ENCODE results near the gene ACIN1.

The ACIN1 gene

DNA sequence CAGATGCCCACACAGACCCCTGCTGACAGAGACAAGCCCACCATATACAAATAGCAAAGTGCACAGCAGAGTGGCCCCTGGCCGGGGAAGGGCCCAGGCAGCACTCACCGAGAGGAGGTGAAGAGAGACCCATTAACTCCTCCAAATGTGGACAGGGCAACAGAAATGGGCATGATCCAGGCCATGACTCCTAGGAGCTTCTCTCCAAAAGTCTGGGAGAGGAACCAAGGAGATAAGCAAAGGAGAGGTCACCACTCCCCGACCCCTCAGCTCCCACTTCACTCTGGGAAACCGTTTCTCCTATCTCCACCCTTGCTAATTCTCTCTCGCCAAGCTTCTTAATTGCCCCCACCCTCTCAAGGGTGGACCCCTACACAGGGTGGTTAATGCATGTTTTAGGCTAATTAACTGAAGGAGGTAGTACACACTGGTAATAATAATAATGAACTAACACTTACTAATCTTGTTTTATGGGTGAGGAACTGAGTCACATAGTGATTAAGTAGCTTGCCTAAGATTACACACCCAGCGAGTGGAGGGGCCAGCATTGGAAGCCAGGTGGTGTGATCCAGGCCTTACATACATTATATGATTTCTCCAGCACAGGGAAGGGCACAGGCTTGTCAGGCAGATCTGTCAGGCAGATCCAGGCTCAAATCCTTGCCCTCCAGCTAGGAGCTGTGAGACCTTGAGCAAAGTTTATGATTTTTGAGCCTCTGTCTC lies 43.0 kb upstream of the ACIN1 start:
- CTCF ChIA-PET = interaction anchor here (0.9 to 1.5 kb wide), 3 partner anchors 9 to 242 kb away, joined by 3 to 4 read pairs (median 3); no protein-coding TSS in a partner anchor
- TF ChIP-seq, protein P1, sequence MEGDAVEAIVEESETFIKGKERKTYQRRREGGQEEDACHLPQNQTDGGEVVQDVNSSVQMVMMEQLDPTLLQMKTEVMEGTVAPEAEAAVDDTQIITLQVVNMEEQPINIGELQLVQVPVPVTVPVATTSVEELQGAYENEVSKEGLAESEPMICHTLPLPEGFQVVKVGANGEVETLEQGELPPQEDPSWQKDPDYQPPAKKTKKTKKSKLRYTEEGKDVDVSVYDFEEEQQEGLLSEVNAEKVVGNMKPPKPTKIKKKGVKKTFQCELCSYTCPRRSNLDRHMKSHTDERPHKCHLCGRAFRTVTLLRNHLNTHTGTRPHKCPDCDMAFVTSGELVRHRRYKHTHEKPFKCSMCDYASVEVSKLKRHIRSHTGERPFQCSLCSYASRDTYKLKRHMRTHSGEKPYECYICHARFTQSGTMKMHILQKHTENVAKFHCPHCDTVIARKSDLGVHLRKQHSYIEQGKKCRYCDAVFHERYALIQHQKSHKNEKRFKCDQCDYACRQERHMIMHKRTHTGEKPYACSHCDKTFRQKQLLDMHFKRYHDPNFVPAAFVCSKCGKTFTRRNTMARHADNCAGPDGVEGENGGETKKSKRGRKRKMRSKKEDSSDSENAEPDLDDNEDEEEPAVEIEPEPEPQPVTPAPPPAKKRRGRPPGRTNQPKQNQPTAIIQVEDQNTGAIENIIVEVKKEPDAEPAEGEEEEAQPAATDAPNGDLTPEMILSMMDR (IDR thresholded peaks at IDR 0.05; ENCODE audit: control extremely low read depth, extremely low read depth, low read depth, missing control alignments) = no peak
- no peak for DNase-seq (ENCODE audit: extremely low spot score)
- POLR2A ChIA-PET = no interaction called here

DNA sequence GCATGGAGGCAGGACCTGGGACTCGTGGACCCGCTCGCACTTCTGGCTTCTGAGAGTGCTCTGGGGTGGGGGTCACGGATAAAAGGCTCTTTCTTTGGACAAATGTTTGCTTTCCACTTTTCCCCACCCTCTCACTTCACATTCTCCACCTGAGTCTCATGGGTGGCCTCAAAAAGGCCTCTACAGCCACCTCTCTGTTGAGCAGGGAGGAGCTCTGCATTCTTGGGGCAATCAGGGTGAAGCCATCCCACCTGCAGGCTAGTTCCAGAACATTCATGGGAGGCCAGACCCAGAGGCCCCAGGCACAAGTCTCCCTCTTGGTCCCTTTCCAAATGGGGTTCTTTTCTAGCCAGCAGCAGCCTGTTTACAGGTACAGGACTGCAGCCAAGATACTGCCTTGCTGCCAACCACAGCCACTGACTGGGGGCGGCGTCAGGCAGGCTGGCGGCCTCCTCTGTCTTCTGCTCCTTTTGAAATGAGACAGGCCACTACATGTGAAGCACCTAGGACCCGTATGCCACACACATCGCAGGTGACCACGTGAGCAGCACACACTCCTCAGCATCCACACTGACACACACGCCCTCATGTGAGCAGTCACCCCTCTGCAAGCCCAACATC lies 42.4 kb upstream of the ACIN1 start:
- POLR2A ChIA-PET = no interaction called here
- no peak for DNase-seq (ENCODE audit: extremely low spot score)
- CTCF ChIA-PET = interaction anchor here (1.5 kb wide), 1 partner anchor 8 kb away, joined by 4 read pairs; no protein-coding TSS in a partner anchor
- TF ChIP-seq, protein P1 (IDR thresholded peaks at IDR 0.05; ENCODE audit: control extremely low read depth, extremely low read depth, low read depth, missing control alignments) = no peak

DNA sequence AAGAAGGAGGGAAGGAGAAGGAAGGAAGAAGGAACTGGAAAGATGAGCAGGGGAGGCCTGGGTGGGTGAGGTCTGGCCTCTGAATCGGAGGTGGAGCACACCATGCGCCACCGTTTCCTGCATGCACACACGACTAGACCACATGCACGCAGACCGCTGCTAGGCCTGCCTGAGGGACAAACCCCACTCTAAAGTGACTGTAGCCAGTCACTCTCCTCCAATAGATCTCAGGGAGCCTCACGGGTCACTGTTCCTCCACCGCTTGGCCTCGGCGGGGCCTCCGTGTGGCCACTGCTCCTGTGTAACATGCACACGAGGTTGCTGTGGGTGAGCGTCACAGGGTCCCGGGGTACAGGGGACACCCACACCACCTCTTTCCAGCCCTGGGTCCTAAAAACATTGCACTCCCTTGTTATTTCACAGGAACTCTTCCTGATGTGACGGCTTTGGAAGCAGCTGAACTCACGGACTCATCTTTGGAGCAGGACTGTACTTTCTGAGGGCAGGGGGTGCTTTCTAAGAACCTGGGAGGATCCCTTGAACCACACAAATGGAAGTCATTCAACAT lies 41.7 kb upstream of the ACIN1 start:
- POLR2A ChIA-PET = no interaction called here
- DNase-seq (ENCODE audit: extremely low spot score) = no peak
- TF ChIP-seq, protein P1 (IDR thresholded peaks at IDR 0.05; ENCODE audit: control extremely low read depth, extremely low read depth, low read depth, missing control alignments) = no peak
- CTCF ChIA-PET = interaction anchor here (1.5 to 1.6 kb wide), 2 partner anchors 8 to 15 kb away, joined by 4 to 7 read pairs; no protein-coding TSS in a partner anchor

DNA sequence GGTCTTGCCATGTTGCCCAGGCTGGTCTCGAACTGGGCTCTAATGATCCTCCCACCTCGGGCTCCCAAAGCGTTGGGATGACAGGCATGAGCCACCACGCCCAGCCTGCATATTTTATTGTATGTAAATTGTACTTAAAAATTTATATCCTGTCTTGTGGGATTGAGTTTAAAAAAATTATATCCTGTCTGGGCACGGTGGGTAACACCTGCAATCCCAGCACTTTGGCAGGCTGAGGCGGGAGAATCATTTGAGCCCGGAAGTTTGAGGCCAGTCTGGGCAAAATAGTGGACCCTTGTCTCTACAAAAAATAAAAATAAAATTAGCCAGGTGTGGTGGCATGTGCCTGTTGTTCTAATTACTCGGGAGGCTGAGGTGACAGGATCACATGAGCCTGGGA lies 38.0 kb upstream of the ACIN1 start:
- TF ChIP-seq, protein P1 (IDR thresholded peaks at IDR 0.05; ENCODE audit: control extremely low read depth, extremely low read depth, low read depth, missing control alignments) = no peak
- no peak for DNase-seq (ENCODE audit: extremely low spot score)
- CTCF ChIA-PET = interaction anchor here (1.8 kb wide), 1 partner anchor 12 kb away, joined by 10 read pairs; no protein-coding TSS in a partner anchor
- POLR2A ChIA-PET = no interaction called here

DNA sequence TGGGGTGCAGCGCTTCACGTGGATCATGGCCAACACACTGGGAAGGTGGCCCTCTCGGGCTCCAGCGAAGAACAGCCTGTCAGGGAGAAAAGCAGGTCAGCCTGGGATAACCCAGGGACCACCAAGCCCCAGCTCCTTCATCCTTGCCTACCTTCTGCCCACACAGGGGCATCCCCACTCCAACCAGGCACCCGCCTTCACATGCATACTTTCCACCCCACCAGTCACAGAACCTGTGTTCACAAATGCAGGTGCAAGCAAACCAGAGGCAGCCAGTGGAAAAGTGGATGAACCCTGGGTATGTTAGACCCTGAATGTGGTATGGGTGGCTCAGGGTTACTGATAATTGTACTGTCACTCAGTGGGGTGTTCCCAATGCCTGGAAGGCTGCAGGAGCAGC lies 36.5 kb upstream of the ACIN1 start:
- CTCF ChIA-PET = interaction anchor here (2.0 to 4.5 kb wide), 2 partner anchors 11 to 56 kb away, joined by 6 to 44 read pairs; no protein-coding TSS in a partner anchor

DNA sequence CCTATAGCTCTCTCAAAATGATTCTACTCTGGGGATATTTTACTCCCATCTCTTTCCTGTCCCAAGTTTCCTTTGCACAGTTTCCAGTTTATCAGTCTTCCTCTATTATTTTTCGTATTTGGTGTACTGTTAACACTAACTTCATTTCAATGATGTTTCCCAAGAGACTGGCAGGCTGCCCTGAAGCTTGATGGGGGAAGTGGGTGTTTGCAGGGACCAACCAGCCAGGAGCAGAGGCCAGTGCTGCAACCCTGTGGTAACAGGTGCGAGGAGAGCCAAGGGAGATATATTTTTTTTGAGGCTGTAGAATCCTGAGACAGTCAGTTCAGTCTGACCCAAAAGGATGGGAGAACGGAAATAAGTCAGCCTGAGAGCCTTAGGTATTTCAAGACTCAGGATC lies 35.9 kb upstream of the ACIN1 start:
- no peak for DNase-seq (ENCODE audit: extremely low spot score)
- TF ChIP-seq, protein P1 (IDR thresholded peaks at IDR 0.05; ENCODE audit: control extremely low read depth, extremely low read depth, low read depth, missing control alignments) = no peak
- ChIA-PET POLR2A (no interaction called here), CTCF (interaction anchor here (2.0 to 4.5 kb wide), 2 partner anchors 10 to 56 kb away, joined by 6 to 44 read pairs; no protein-coding TSS in a partner anchor)

More for the DNA sequence above, 36.5 kb upstream of the ACIN1 start:
- TF ChIP-seq, protein P1 (IDR thresholded peaks at IDR 0.05; ENCODE audit: control extremely low read depth, extremely low read depth, low read depth, missing control alignments) = no peak
- DNase-seq (ENCODE audit: extremely low spot score) = no peak
- POLR2A ChIA-PET = no interaction called here
